HG03520 (cell line): ENCODE measurements around the gene SLC4A4.

Source experiments
- ATAC-seq: cut with Tn5 transposase; IDR thresholded peaks from one replicate; pipeline ENCODE4 v1.9.1; 2021; ENCODE audit warnings: mild to moderate bottlenecking, moderate library complexity; ENCODE audit not compliant: unreplicated experiment

The SLC4A4 gene

GRCh38 chr4:71356924-71357663 lies 18.3 kb downstream of the SLC4A4 start:
- no peak for ATAC-seq

- ATAC-seq, result no peak
These were observed 22.0 kb downstream of the SLC4A4 start for GRCh38 chr4:71360844-71361243.

- ATAC-seq, result no peak
These were observed 22.7 kb downstream of the SLC4A4 start for GRCh38 chr4:71361476-71361875.

GRCh38 chr4:71366766-71367165 lies 27.9 kb downstream of the SLC4A4 start:
- no peak for ATAC-seq

- no peak for ATAC-seq
These were observed 28.7 kb downstream of the SLC4A4 start for GRCh38 chr4:71367546-71367945.

GRCh38 chr4:71368906-71369305 lies 30.1 kb downstream of the SLC4A4 start:
- ATAC-seq, result no peak

GRCh38 chr4:71369536-71369935 lies 30.7 kb downstream of the SLC4A4 start:
- ATAC-seq, result no peak

- ATAC-seq, result no peak
These were observed 36.7 kb downstream of the SLC4A4 start for GRCh38 chr4:71375494-71375893.

- ATAC-seq, result no peak
These were observed 38.7 kb downstream of the SLC4A4 start for GRCh38 chr4:71377561-71377960.

GRCh38 chr4:71379126-71379525 lies 40.3 kb downstream of the SLC4A4 start:
- ATAC-seq, result no peak

GRCh38 chr4:71380788-71381187 lies 42.0 kb downstream of the SLC4A4 start:
- ATAC-seq, result no peak

- no peak for ATAC-seq
These were observed 43.5 kb downstream of the SLC4A4 start for GRCh38 chr4:71382125-71382899.

- ATAC-seq, result no peak
These were observed 44.2 kb downstream of the SLC4A4 start for GRCh38 chr4:71382900-71383560.

GRCh38 chr4:71383984-71384383 lies 45.2 kb downstream of the SLC4A4 start:
- ATAC-seq, result no peak

GRCh38 chr4:71389149-71389827 lies 50.5 kb downstream of the SLC4A4 start:
- ATAC-seq, result no peak

GRCh38 chr4:71392109-71392508 lies 53.3 kb downstream of the SLC4A4 start:
- ATAC-seq, result no peak

- no peak for ATAC-seq
These were observed 57.6 kb downstream of the SLC4A4 start for GRCh38 chr4:71396382-71396781.

- ATAC-seq, result no peak
These were observed 62.0 kb downstream of the SLC4A4 start for GRCh38 chr4:71400810-71401209.

- no peak for ATAC-seq
These were observed 63.8 kb downstream of the SLC4A4 start for GRCh38 chr4:71402616-71403015.

GRCh38 chr4:71404049-71404448 lies 65.2 kb downstream of the SLC4A4 start:
- no peak for ATAC-seq

GRCh38 chr4:71405791-71406190 lies 67.0 kb downstream of the SLC4A4 start:
- no peak for ATAC-seq
